OCI-LY7 (cell line): ENCODE data around the gene MKKS.

Experiments used
- EZH2phosphoT487 ChIP-seq: fragments of 200-600 bp; sonication (generic); IDR thresholded peaks from 2 replicates; pipeline ENCODE4 v1.6.1; 2018; ENCODE audit warnings: low read depth, borderline replicate concordance, mild to moderate bottlenecking, mixed run types, antibody characterized with exemption, low read length, moderate library complexity, mixed read lengths
- TF ChIP-seq, protein P1 (sequence below): fragments of 200-600 bp; sonication (generic); conservative IDR thresholded peaks from 2 replicates; pipeline ENCODE4 v1.5.1; 2014; ENCODE audit warnings: mild to moderate bottlenecking, antibody characterized with exemption, low read length, moderate library complexity, mixed read lengths

DNA sequence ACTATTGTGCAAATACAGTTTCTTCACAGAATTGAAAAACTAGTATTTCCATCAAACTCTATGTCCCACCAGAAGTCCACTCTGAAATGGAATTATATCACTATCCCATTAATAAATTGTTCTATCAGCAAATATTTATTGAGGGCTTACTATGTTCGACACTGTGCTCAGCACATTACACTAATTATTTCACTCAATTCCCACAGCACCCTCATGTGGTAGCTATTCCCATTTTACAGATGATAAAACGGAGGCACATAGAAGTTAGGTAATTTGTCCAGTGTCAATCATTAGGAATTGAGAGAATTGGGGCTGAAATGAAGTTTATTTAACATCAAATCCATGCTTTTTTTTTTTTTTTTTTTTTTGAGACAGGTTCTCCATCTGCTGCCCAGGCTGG is 52.5 kb downstream of the MKKS start:
- TF ChIP-seq, protein P1, sequence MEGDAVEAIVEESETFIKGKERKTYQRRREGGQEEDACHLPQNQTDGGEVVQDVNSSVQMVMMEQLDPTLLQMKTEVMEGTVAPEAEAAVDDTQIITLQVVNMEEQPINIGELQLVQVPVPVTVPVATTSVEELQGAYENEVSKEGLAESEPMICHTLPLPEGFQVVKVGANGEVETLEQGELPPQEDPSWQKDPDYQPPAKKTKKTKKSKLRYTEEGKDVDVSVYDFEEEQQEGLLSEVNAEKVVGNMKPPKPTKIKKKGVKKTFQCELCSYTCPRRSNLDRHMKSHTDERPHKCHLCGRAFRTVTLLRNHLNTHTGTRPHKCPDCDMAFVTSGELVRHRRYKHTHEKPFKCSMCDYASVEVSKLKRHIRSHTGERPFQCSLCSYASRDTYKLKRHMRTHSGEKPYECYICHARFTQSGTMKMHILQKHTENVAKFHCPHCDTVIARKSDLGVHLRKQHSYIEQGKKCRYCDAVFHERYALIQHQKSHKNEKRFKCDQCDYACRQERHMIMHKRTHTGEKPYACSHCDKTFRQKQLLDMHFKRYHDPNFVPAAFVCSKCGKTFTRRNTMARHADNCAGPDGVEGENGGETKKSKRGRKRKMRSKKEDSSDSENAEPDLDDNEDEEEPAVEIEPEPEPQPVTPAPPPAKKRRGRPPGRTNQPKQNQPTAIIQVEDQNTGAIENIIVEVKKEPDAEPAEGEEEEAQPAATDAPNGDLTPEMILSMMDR = peak; percentile 38; the same call in 1 of the 2 replicates
- no peak for TF ChIP-seq EZH2phosphoT487
